OCI-LY1 (cell line): Measurements from ENCODE around the gene LAMTOR5.
"Not testable (repeated sequence)": the region's sequence is repeated elsewhere in the genome, so short reads cannot be mapped to it uniquely, and the experiment has no call there.

Experiments
- H2AFZ ChIP-seq: fragments of 200-600 bp; sonication (generic), shearing (Covaris generic); 2 replicates; pipeline ENCODE4 v1.6.0; 2014; ENCODE audit warnings: antibody characterized with exemption, mild to moderate bottlenecking, low read length
- H3F3A ChIP-seq: fragments of 200-600 bp; sonication (generic), shearing (Covaris generic); 2 replicates; pipeline ENCODE4 v1.6.0; 2014; ENCODE audit warnings: mild to moderate bottlenecking, antibody characterized with exemption, low read length, moderate library complexity; ENCODE audit not compliant: insufficient read depth
- H3K27ac ChIP-seq: fragments of 200-600 bp; sonication (generic); 2 replicates; pipeline ENCODE4 v1.5.1; 2014; ENCODE audit warnings: low read length, mixed run types, mild to moderate bottlenecking, low read depth; ENCODE audit not compliant: poor library complexity, severe bottlenecking
- H3K27me3 ChIP-seq: fragments of 200-600 bp; sonication (generic); 2 replicates; pipeline ENCODE4 v1.6.0; 2014; ENCODE audit warnings: antibody characterized with exemption, mild to moderate bottlenecking, low read length, moderate library complexity; ENCODE audit not compliant: insufficient read depth
- H3K36me3 ChIP-seq: fragments of 200-600 bp; sonication (generic); 2 replicates; pipeline ENCODE4 v1.6.1; 2014; ENCODE audit warnings: mild to moderate bottlenecking, antibody characterized with exemption, low read length, moderate library complexity, mixed read lengths; ENCODE audit not compliant: insufficient read depth
- H3K4me1 ChIP-seq: fragments of 200-600 bp; sonication (generic); 2 replicates; pipeline ENCODE4 v1.5.1; 2014; ENCODE audit warnings: mild to moderate bottlenecking, low read length, moderate library complexity; ENCODE audit not compliant: insufficient read depth, severe bottlenecking
- H3K4me2 ChIP-seq: fragments of 200-600 bp; sonication (generic), shearing (Covaris generic); 2 replicates; pipeline ENCODE4 v1.6.1; 2014; ENCODE audit warnings: low read length
- H3K4me3 ChIP-seq: fragments of 200-600 bp; sonication (generic); 2 replicates; pipeline ENCODE4 v1.5.1; 2014; ENCODE audit warnings: low read length, low read depth, mild to moderate bottlenecking, mixed read lengths; ENCODE audit not compliant: poor library complexity, severe bottlenecking
- H3K79me2 ChIP-seq: fragments of 200-600 bp; shearing (Covaris generic); 2 replicates; pipeline ENCODE4 v1.6.1; 2016; ENCODE audit warnings: mixed run types, low read length, mixed read lengths; ENCODE audit not compliant: insufficient read depth
- H3K9ac ChIP-seq: fragments of 200-600 bp; sonication (generic), shearing (Covaris generic); 2 replicates; pipeline ENCODE4 v1.6.1; 2014; ENCODE audit warnings: mild to moderate bottlenecking, low read length, mixed read lengths
- H3K9me2 ChIP-seq: fragments of 200-600 bp; sonication (generic), shearing (Covaris generic); 2 replicates; pipeline ENCODE4 v1.6.1; 2014; ENCODE audit warnings: low read depth, mild to moderate bottlenecking, low read length, mixed read lengths
- H3K9me3 ChIP-seq: fragments of 200-600 bp; shearing (Covaris generic); 2 replicates; pipeline ENCODE4 v1.6.1; 2014; ENCODE audit warnings: low read length, mixed read lengths
- H4K20me1 ChIP-seq: fragments of 200-600 bp; sonication (generic), shearing (Covaris generic); 2 replicates; pipeline ENCODE4 v1.6.0; 2016; ENCODE audit warnings: mild to moderate bottlenecking, low read length; ENCODE audit not compliant: insufficient read depth
- CTCF ChIP-seq: fragments of 200-600 bp; sonication (generic), shearing (Covaris generic); IDR thresholded peaks from 2 replicates; pipeline ENCODE4 v1.5.1; 2017; ENCODE audit warnings: mild to moderate bottlenecking, antibody characterized with exemption, low read length, moderate library complexity, mixed read lengths
- EZH2 ChIP-seq: fragments of 200-600 bp; sonication (generic), shearing (Covaris generic); IDR thresholded peaks from 2 replicates; pipeline ENCODE4 v1.8.0; 2017; ENCODE audit warnings: borderline replicate concordance, mixed run types, mild to moderate bottlenecking, antibody characterized with exemption, low read length, moderate library complexity, mixed read lengths

LAMTOR5 gene

GRCh38 chr1:110420874-110421793 is 13.6 kb upstream of the LAMTOR5 start:
- Histone ChIP-seq H3K9ac (no peak overlapping the region), H3K9me2 (no peaks in the 10 kb centered on the region), H3K4me3 (no peak overlapping the region), H3K36me3 (no peaks in the 10 kb centered on the region; the same call in 1 of the 2 replicates), H3K4me1 (no peaks in the 10 kb centered on the region), H3K27ac (no peak overlapping the region), H2AFZ (no peak overlapping the region), H3K9me3 (peaks cover 5% of the 10 kb centered on the region; the same call in 1 of the 2 replicates), H4K20me1 (no peaks in the 10 kb centered on the region), H3F3A (no peaks in the 10 kb centered on the region), H3K27me3 (peaks cover 4% of the 10 kb centered on the region; the same call in 1 of the 2 replicates), H3K4me2 (no peak overlapping the region), H3K79me2 (no peaks in the 10 kb centered on the region)
- TF ChIP-seq CTCF (no peak), EZH2 (no peak)

GRCh38 chr1:110420023-110420662 is 12.6 kb upstream of the LAMTOR5 start:
- no peak overlapping the region for H3K4me2 ChIP-seq
- no peaks in the 10 kb centered on the region for H3K79me2 ChIP-seq
- H3K9ac ChIP-seq: no peak overlapping the region
- H3K36me3 ChIP-seq: no peaks in the 10 kb centered on the region; the same call in 1 of the 2 replicates
- no peaks in the 10 kb centered on the region for H3K9me2 ChIP-seq
- H4K20me1 ChIP-seq: no peaks in the 10 kb centered on the region
- TF ChIP-seq CTCF (no peak), EZH2 (no peak)
- H3K27ac ChIP-seq: no peak overlapping the region
- H3K9me3 ChIP-seq: peaks cover 5% of the 10 kb centered on the region; the same call in 1 of the 2 replicates
- no peaks in the 10 kb centered on the region for H3K4me1 ChIP-seq
- H3F3A ChIP-seq: no peaks in the 10 kb centered on the region
- H3K4me3 ChIP-seq: no peak overlapping the region
- no peak overlapping the region for H2AFZ ChIP-seq
- peaks cover 4% of the 10 kb centered on the region; the same call in 1 of the 2 replicates for H3K27me3 ChIP-seq

- no peaks in the 10 kb centered on the region; the same call in 1 of the 2 replicates for H3K27me3 ChIP-seq
- no peak for TF ChIP-seq CTCF
- TF ChIP-seq EZH2: no peak
Observed at GRCh38 chr1:110418729-110419128, 11.2 kb upstream of the LAMTOR5 start.

GRCh38 chr1:110413045-110413444 is 5.6 kb upstream of the LAMTOR5 start:
- not testable (repeated sequence) for H2AFZ ChIP-seq, H3K4me2 ChIP-seq, H3K9ac ChIP-seq, H3F3A ChIP-seq, H3K36me3 ChIP-seq, H3K9me3 ChIP-seq, H3K9me2 ChIP-seq, H3K27me3 ChIP-seq, H3K79me2 ChIP-seq, H3K27ac ChIP-seq, H4K20me1 ChIP-seq, H3K4me3 ChIP-seq
- peaks cover 14% of the 10 kb centered on the region for H3K4me1 ChIP-seq

More at GRCh38 chr1:110418729-110419128, 11.2 kb upstream of the LAMTOR5 start:
- H3K36me3 ChIP-seq: no peaks in the 10 kb centered on the region; the same call in 1 of the 2 replicates
- no peaks in the 10 kb centered on the region for H3K79me2 ChIP-seq
- no peak overlapping the region for H3K4me2 ChIP-seq
- H3K9me3 ChIP-seq: peaks cover 5% of the 10 kb centered on the region; the same call in 1 of the 2 replicates
- no peak overlapping the region for H3K9ac ChIP-seq
- no peaks in the 10 kb centered on the region for H4K20me1 ChIP-seq
- no peak overlapping the region for H3K4me3 ChIP-seq
- H3K9me2 ChIP-seq: no peaks in the 10 kb centered on the region
- no peaks in the 10 kb centered on the region for H3F3A ChIP-seq
- H2AFZ ChIP-seq: no peak overlapping the region
- H3K4me1 ChIP-seq: no peaks in the 10 kb centered on the region
- no peak overlapping the region for H3K27ac ChIP-seq
